H9 (cell line): Measurements from ENCODE around the gene LPAR3. TPM values are rescaled to one million over a fixed set of nuclear protein-coding genes. Genes with fewer than 3 reads are reported as not detected.
"Not testable (repeated sequence)": the region's sequence is repeated elsewhere in the genome, so short reads cannot be mapped to it uniquely, and the experiment has no call there.

ENCODE experiments used
- DNase-seq: peaks from one replicate; pipeline ENCODE4 v3.0.0-alpha.2; 2017
- H2AFZ ChIP-seq: one replicate; pipeline ENCODE4 v1.6.1; 2013; ENCODE audit warnings: mild to moderate bottlenecking, low read length, control low read depth, moderate library complexity
- H2AK5ac ChIP-seq: 2 replicates; pipeline ENCODE4 v1.6.1; 2013; ENCODE audit warnings: low read length, control low read depth, mixed read lengths; ENCODE audit not compliant: insufficient read length
- H2BK120ac ChIP-seq: one replicate; pipeline ENCODE4 v1.6.1; 2013; ENCODE audit warnings: low read depth, mild to moderate bottlenecking, low read length, control low read depth, inconsistent platforms; ENCODE audit not compliant: poor library complexity, severe bottlenecking
- H2BK12ac ChIP-seq: 2 replicates; pipeline ENCODE4 v1.6.1; 2013; ENCODE audit warnings: low read length, control low read depth, mixed read lengths, low read depth; ENCODE audit not compliant: insufficient read length
- H2BK15ac ChIP-seq: 2 replicates; pipeline ENCODE4 v1.6.1; 2013; ENCODE audit warnings: low read depth, low read length, control low read depth
- H2BK20ac ChIP-seq: one replicate; pipeline ENCODE4 v1.6.1; 2013; ENCODE audit warnings: low read depth, mild to moderate bottlenecking, low read length, control low read depth, inconsistent platforms; ENCODE audit not compliant: poor library complexity, severe bottlenecking
- H2BK5ac ChIP-seq: 2 replicates; pipeline ENCODE4 v1.6.1; 2013; ENCODE audit warnings: low read length, control low read depth, mixed read lengths; ENCODE audit not compliant: insufficient read length
- H3K14ac ChIP-seq: 2 replicates; pipeline ENCODE4 v1.6.1; 2013; ENCODE audit warnings: low read length, control low read depth; ENCODE audit not compliant: insufficient read depth
- H3K18ac ChIP-seq: 2 replicates; pipeline ENCODE4 v1.6.1; 2013; ENCODE audit warnings: low read depth, mild to moderate bottlenecking, mixed read lengths, low read length, control low read depth; ENCODE audit not compliant: insufficient read length
- H3K23ac ChIP-seq: 2 replicates; pipeline ENCODE4 v1.6.1; 2013; ENCODE audit warnings: low read length, control low read depth, mixed read lengths, low read depth; ENCODE audit not compliant: insufficient read length
- H3K23me2 ChIP-seq: 2 replicates; pipeline ENCODE4 v1.6.1; 2013; ENCODE audit warnings: low read depth, mild to moderate bottlenecking, mixed read lengths, low read length, control low read depth; ENCODE audit not compliant: insufficient read length, poor library complexity, severe bottlenecking
- H3K27ac ChIP-seq: 2 replicates; pipeline ENCODE4 v1.5.1; 2013; ENCODE audit warnings: low read length, control low read depth, mixed read lengths, low read depth; ENCODE audit not compliant: insufficient read length
- H3K27me3 ChIP-seq: 2 replicates; pipeline ENCODE4 v1.6.1; 2013; ENCODE audit warnings: low read length, control low read depth, inconsistent platforms; ENCODE audit not compliant: insufficient read depth
- H3K4ac ChIP-seq: 2 replicates; pipeline ENCODE4 v1.6.1; 2013; ENCODE audit warnings: low read depth, mild to moderate bottlenecking, control low read depth, inconsistent platforms, low read length, moderate library complexity
- H3K4me1 ChIP-seq: 2 replicates; pipeline ENCODE4 v1.6.1; 2013; ENCODE audit warnings: low read length, control low read depth, inconsistent platforms; ENCODE audit not compliant: insufficient read depth
- H3K4me2 ChIP-seq: 2 replicates; pipeline ENCODE4 v1.6.1; 2013; ENCODE audit warnings: low read length, control low read depth, mixed read lengths; ENCODE audit not compliant: insufficient read length, insufficient read depth
- H3K56ac ChIP-seq: 2 replicates; pipeline ENCODE4 v1.6.1; 2013; ENCODE audit warnings: low read depth, mild to moderate bottlenecking, mixed read lengths, low read length, control low read depth; ENCODE audit not compliant: insufficient read length
- H3K79me1 ChIP-seq: 2 replicates; pipeline ENCODE4 v1.6.1; 2013; ENCODE audit warnings: low read depth, mild to moderate bottlenecking, moderate library complexity, low read length, control low read depth, inconsistent platforms; ENCODE audit not compliant: insufficient read depth, poor library complexity, severe bottlenecking
- H3K79me2 ChIP-seq: 2 replicates; pipeline ENCODE4 v1.6.1; 2013; ENCODE audit warnings: low read length, control low read depth, inconsistent platforms; ENCODE audit not compliant: insufficient read depth
- H3K9ac ChIP-seq: 2 replicates; pipeline ENCODE4 v1.6.1; 2013; ENCODE audit warnings: low read length, control low read depth, mixed read lengths; ENCODE audit not compliant: insufficient read length; ENCODE audit errors: extremely low read depth
- H3K9me3 ChIP-seq: one replicate; pipeline ENCODE4 v1.6.1; 2013; ENCODE audit warnings: low read depth, low read length, inconsistent platforms; ENCODE audit not compliant: control insufficient read depth
- H3T11ph ChIP-seq: one replicate; pipeline ENCODE4 v1.6.1; 2013; ENCODE audit warnings: mild to moderate bottlenecking, low read length, control low read depth, inconsistent platforms
- H4K20me1 ChIP-seq: one replicate; pipeline ENCODE4 v1.6.1; 2013; ENCODE audit not compliant: control insufficient read depth, insufficient read length, insufficient read depth
- H4K5ac ChIP-seq: 2 replicates; pipeline ENCODE4 v1.6.1; 2013; ENCODE audit warnings: low read depth, mild to moderate bottlenecking, mixed read lengths, low read length, control low read depth; ENCODE audit not compliant: insufficient read length
- H4K8ac ChIP-seq: replicated peaks from 2 replicates; pipeline ENCODE4 v1.6.1; 2013; ENCODE audit warnings: low read length, control low read depth, mixed read lengths, low read depth; ENCODE audit not compliant: insufficient read length
- H4K91ac ChIP-seq: 2 replicates; pipeline ENCODE4 v1.6.1; 2013; ENCODE audit warnings: low read depth, mild to moderate bottlenecking, moderate library complexity, mixed read lengths, low read length, control low read depth; ENCODE audit not compliant: insufficient read length
- H3K27ac Mint-ChIP-seq, 3 experiments: 2 replicates in 2 of 3; 3 replicates in 1 of 3; pipeline ENCODE4 v1.8.0; 2020 to 2021; ENCODE audit warnings: mixed read lengths in 3 of 3, mild to moderate bottlenecking in 1 of 3, moderate library complexity in 1 of 3
- H3K27me3 Mint-ChIP-seq: 2 replicates; pipeline ENCODE4 v1.8.0; 2021; ENCODE audit warnings: low read depth, mild to moderate bottlenecking, moderate library complexity, mixed read lengths
- H3K36me3 Mint-ChIP-seq, 3 experiments: 2 replicates in 2 of 3; 3 replicates in 1 of 3; pipeline ENCODE4 v1.8.0; 2020 to 2021; ENCODE audit warnings: low read depth in 3 of 3, mixed read lengths in 3 of 3; ENCODE audit not compliant: insufficient read depth in 1 of 3
- H3K4me1 Mint-ChIP-seq, 2 experiments: 2 replicates each; pipeline ENCODE4 v1.8.0; 2020; ENCODE audit warnings: mixed read lengths in 2 of 2
- H3K4me3 Mint-ChIP-seq, 2 experiments: 2 replicates in 1 of 2; 3 replicates in 1 of 2; pipeline ENCODE4 v1.8.0; 2020 to 2021; ENCODE audit warnings: mild to moderate bottlenecking in 2 of 2, mixed read lengths in 2 of 2, moderate library complexity in 1 of 2
- H3K9me3 Mint-ChIP-seq, 2 experiments: 2 replicates in 1 of 2; 3 replicates in 1 of 2; pipeline ENCODE4 v1.8.0; 2020; ENCODE audit warnings: mild to moderate bottlenecking in 2 of 2, mixed read lengths in 2 of 2, moderate library complexity in 1 of 2
- CTCF ChIP-seq: fragments of 200-600 bp; sonication (generic); conservative IDR thresholded peaks from 3 replicates; pipeline ENCODE4 v1.8.0; 2021; ENCODE audit warnings: antibody characterized with exemption, mild to moderate bottlenecking
- WGBS: extraction: QIAGEN DNeasy Blood & Tissue Kit; methylation state at CpG from one replicate; pipeline ENCODE4 v1.1.7; 2013; ENCODE audit warnings: missing lambda C conversion rate, low lambda C conversion rate, mixed read lengths; ENCODE audit not compliant: insufficient read length; ENCODE audit errors: extremely low coverage; 5-methylcytosine and 5-hydroxymethylcytosine counted together
- total RNA-seq: library from RNA; stranded (reverse); gene quantifications from 2 replicates; pipeline ENCODE4 v1.2.1, GENCODE V29; 2021

LPAR3 gene
- total RNA-seq, 1 experiment from 2014 or later, result 3.0 TPM

DNA sequence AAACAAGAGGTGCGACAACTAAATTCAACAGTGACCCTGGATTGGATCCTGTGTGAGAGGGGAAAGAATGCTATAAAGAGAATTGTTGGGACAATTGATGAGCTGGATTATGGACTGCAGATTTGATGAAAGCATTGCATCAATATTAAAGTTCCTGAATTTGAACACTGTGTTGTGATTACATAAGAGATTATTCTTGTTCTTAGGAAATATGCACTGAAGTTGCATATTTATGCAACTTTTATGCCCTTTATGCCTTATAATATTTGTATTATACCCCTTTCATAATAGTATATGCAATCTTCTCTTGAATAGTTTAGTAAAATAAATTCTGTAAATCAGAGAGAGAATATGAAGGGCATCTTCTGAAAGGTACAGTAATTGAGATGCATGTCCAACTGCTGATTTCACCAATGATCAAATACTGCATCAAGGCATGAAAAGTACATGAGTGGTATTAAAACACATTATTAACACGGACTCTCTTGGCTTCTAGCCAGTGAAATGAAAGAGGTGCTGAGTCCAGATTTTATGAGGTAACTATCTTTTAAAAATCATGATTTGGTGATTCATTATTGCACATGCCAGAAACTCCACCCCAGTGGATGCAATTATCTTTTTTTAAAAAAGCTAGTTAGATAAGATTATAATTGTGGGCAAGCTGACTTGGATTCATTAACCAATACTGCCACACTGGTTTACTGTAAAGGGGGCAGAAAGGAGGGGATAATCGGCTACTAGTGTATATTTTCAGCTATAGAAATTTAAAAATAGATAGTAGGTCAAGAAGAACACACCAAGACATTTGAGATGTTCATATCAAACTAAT lies 19.9 kb upstream of the LPAR3 start:
- H3K79me1 ChIP-seq, result no peaks in the 10 kb centered on the region
- no peak overlapping the region for H3K4ac ChIP-seq
- no peak overlapping the region for H3K4me2 ChIP-seq
- Mint-ChIP-seq H3K27me3 (peaks cover 5% of the 10 kb centered on the region), H3K9me3 (no peaks in the 10 kb centered on the region), H3K36me3 (no peaks in the 10 kb centered on the region), H3K4me3 (no peak overlapping the region), H3K4me1 (no peaks in the 10 kb centered on the region; a peak in 1 of 4 replicates), H3K27ac (no peak overlapping the region)
- H4K8ac ChIP-seq, result no peak overlapping the region
- no peaks in the 10 kb centered on the region for H3K4me1 ChIP-seq
- WGBS, result no CpG with 5 or more reads among the region's 3 CpGs
- H2BK20ac ChIP-seq, result no peak overlapping the region
- H3K27me3 ChIP-seq, result no peaks in the 10 kb centered on the region
- H3T11ph ChIP-seq, result no peak overlapping the region
- no peak overlapping the region for H3K56ac ChIP-seq
- no peaks in the 10 kb centered on the region for H3K23me2 ChIP-seq
- no peak overlapping the region for H4K91ac ChIP-seq
- no peak overlapping the region for H2BK15ac ChIP-seq
- no peak overlapping the region for H4K5ac ChIP-seq
- no peak overlapping the region for H2AK5ac ChIP-seq
- no peak overlapping the region for H2BK120ac ChIP-seq
- H3K79me2 ChIP-seq, result no peaks in the 10 kb centered on the region
- TF ChIP-seq CTCF, result no peak
- H2BK12ac ChIP-seq, result no peak overlapping the region
- H2BK5ac ChIP-seq, result no peak overlapping the region
- H3K23ac ChIP-seq, result no peak overlapping the region
- no peaks in the 10 kb centered on the region for H3K9me3 ChIP-seq
- DNase-seq, result no peak
- H3K14ac ChIP-seq, result no peak overlapping the region
- H3K18ac ChIP-seq, result no peak overlapping the region
- H2AFZ ChIP-seq, result no peak overlapping the region
- no peak overlapping the region for H3K9ac ChIP-seq
- H4K20me1 ChIP-seq, result no peaks in the 10 kb centered on the region
- no peak overlapping the region for H3K27ac ChIP-seq

DNA sequence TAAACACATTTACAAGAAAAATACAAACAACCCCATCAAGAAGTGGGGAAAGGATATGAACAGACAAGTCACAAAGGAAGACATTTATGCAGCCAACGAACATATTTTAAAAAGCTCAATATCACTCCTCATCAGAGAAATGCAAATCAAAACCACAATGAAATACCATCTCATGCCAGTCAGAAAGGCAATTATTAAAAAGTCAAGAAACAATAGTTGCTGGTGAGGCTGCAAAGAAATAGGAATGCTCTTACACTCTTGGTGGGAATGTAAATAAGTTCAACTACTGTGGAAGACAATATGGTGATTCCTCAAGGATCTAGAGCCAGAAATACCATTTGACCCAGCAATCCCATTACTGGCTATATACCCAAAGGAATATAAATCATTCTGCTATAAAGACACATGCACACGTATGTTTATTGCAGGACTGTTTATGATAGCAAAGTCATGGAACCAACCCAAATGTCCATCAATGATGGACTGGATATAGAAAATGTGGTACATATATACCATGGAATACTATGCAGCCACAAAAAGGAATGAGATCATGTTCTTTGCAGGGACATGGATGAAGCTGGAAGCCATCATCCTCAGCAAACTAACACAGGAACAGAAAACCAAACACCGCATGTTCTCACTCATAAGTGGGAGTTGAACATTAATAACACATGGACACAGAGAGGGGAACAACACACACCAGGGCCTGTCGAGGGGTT lies 15.9 kb upstream of the LPAR3 start:
- H3K9ac ChIP-seq, H2BK5ac ChIP-seq, H3K23me2 ChIP-seq, H3K4me1 ChIP-seq, H3K56ac ChIP-seq, H4K5ac ChIP-seq, H3T11ph ChIP-seq, H3K27me3 Mint-ChIP-seq, H4K91ac ChIP-seq, H4K8ac ChIP-seq, H2BK12ac ChIP-seq, H2AFZ ChIP-seq, H3K4me1 Mint-ChIP-seq, H3K9me3 Mint-ChIP-seq, H3K79me2 ChIP-seq, DNase-seq, H3K36me3 Mint-ChIP-seq, H3K9me3 ChIP-seq, H2BK120ac ChIP-seq, H2AK5ac ChIP-seq, H3K27ac ChIP-seq, H3K4me3 Mint-ChIP-seq, H3K23ac ChIP-seq, H4K20me1 ChIP-seq, H3K79me1 ChIP-seq, H3K18ac ChIP-seq, H3K4me2 ChIP-seq, H2BK15ac ChIP-seq, H3K4ac ChIP-seq, H3K14ac ChIP-seq, H2BK20ac ChIP-seq, H3K27me3 ChIP-seq: not testable (repeated sequence)
- no CpG with 5 or more reads among the region's 4 CpGs for WGBS
- H3K27ac Mint-ChIP-seq, result peak overlapping the region in 1 of 3 experiments; percentile 17; a peak in 2 of 7 replicates
